HG03108 (cell line): ENCODE results near the gene THSD7A.

Source experiments
- ATAC-seq: cut with Tn5 transposase; IDR thresholded peaks from one replicate; pipeline ENCODE4 v1.9.1; 2021; ENCODE audit warnings: moderate library complexity; ENCODE audit not compliant: unreplicated experiment

THSD7A gene

GRCh38 chr7:11355399-11356005, 476.5 kb downstream of the THSD7A start:
- no peak for ATAC-seq

GRCh38 chr7:11346302-11346701, 485.7 kb downstream of the THSD7A start:
- no peak for ATAC-seq

- ATAC-seq: no peak
Measured at GRCh38 chr7:11345621-11346020, 486.4 kb downstream of the THSD7A start.

- ATAC-seq: no peak
Measured at GRCh38 chr7:11343818-11344413, 488.1 kb downstream of the THSD7A start.

GRCh38 chr7:11343136-11343535, 488.9 kb downstream of the THSD7A start:
- ATAC-seq: no peak

GRCh38 chr7:11341285-11341944, 490.6 kb downstream of the THSD7A start:
- no peak for ATAC-seq

- no peak for ATAC-seq
Measured at GRCh38 chr7:11336432-11336831, 495.6 kb downstream of the THSD7A start.

GRCh38 chr7:11335947-11336346, 496.1 kb downstream of the THSD7A start:
- no peak for ATAC-seq

- peak; percentile 15 for ATAC-seq
Measured at GRCh38 chr7:11332865-11333228, 499.2 kb downstream of the THSD7A start.

GRCh38 chr7:11332186-11332864, 499.7 kb downstream of the THSD7A start:
- peak; percentile 81 for ATAC-seq

GRCh38 chr7:11331128-11332102, 500.6 kb downstream of the THSD7A start:
- ATAC-seq: no peak

GRCh38 chr7:11330717-11331116, 501.3 kb downstream of the THSD7A start:
- no peak for ATAC-seq

- ATAC-seq: no peak
Measured at GRCh38 chr7:11330208-11330607, 501.8 kb downstream of the THSD7A start.

GRCh38 chr7:11329626-11330025, 502.4 kb downstream of the THSD7A start:
- no peak for ATAC-seq

GRCh38 chr7:11328309-11328708, 503.7 kb downstream of the THSD7A start:
- ATAC-seq: no peak

GRCh38 chr7:11327633-11328032, 504.4 kb downstream of the THSD7A start:
- no peak for ATAC-seq
